ENCODE results near the gene RPS19BP1.

The RPS19BP1 gene

GRCh38 chr22:39568278-39568981 lies 35.9 kb upstream of the RPS19BP1 start:
- no peak overlapping the region for H3K4me3 Mint-ChIP-seq
- peaks cover 9% of the 10 kb centered on the region for H3K9me3 Mint-ChIP-seq
- H3K36me3 Mint-ChIP-seq (ENCODE audit: insufficient read depth), result peaks cover 2% of the 10 kb centered on the region
- peaks cover 6% of the 10 kb centered on the region for H3K4me1 Mint-ChIP-seq
- no peak overlapping the region for H3K27ac Mint-ChIP-seq (ENCODE audit: low read depth)
- H3K27me3 Mint-ChIP-seq, result peaks cover 3% of the 10 kb centered on the region
- DNase-seq (ENCODE audit: low spot score in 2 of 2) (no peak), ATAC-seq (replicated peaks; ENCODE audit: extremely low read depth, poor library complexity, severe bottlenecking) (no peak)

- DNase-seq (ENCODE audit: low spot score in 2 of 2) (peak in 1 of 2 donors; percentile 13), ATAC-seq (replicated peaks; ENCODE audit: extremely low read depth, poor library complexity, severe bottlenecking) (peak; percentile 76)
- peaks cover 2% of the 10 kb centered on the region for H3K36me3 Mint-ChIP-seq (ENCODE audit: insufficient read depth)
- peaks cover 6% of the 10 kb centered on the region for H3K4me1 Mint-ChIP-seq
- no peaks in the 10 kb centered on the region for H3K27me3 Mint-ChIP-seq
- H3K4me3 Mint-ChIP-seq, result peak overlapping the region; percentile 12
- H3K27ac Mint-ChIP-seq (ENCODE audit: low read depth), result no peak overlapping the region
- H3K9me3 Mint-ChIP-seq, result peaks cover 9% of the 10 kb centered on the region
These were observed 34.8 kb upstream of the RPS19BP1 start for GRCh38 chr22:39567135-39567946.

GRCh38 chr22:39565414-39565944 lies 32.9 kb upstream of the RPS19BP1 start:
- Mint-ChIP-seq H3K36me3 (ENCODE audit: insufficient read depth) (peaks cover 2% of the 10 kb centered on the region), H3K27ac (ENCODE audit: low read depth) (no peak overlapping the region), H3K9me3 (peaks cover 9% of the 10 kb centered on the region), H3K4me1 (peaks cover 6% of the 10 kb centered on the region), H3K4me3 (no peak overlapping the region), H3K27me3 (no peaks in the 10 kb centered on the region)
- no peak for DNase-seq (ENCODE audit: low spot score in 2 of 2)
- no peak for ATAC-seq (replicated peaks; ENCODE audit: extremely low read depth, poor library complexity, severe bottlenecking)

GRCh38 chr22:39563571-39564428 lies 31.3 kb upstream of the RPS19BP1 start:
- Mint-ChIP-seq H3K4me1 (peaks cover 6% of the 10 kb centered on the region), H3K27me3 (no peaks in the 10 kb centered on the region), H3K9me3 (peaks cover 9% of the 10 kb centered on the region), H3K36me3 (ENCODE audit: insufficient read depth) (peaks cover 2% of the 10 kb centered on the region), H3K27ac (ENCODE audit: low read depth) (no peak overlapping the region), H3K4me3 (no peak overlapping the region)
- no peak for DNase-seq (ENCODE audit: low spot score in 2 of 2)
- ATAC-seq (replicated peaks; ENCODE audit: extremely low read depth, poor library complexity, severe bottlenecking), result no peak

GRCh38 chr22:39562839-39563489 lies 30.4 kb upstream of the RPS19BP1 start:
- no peak for DNase-seq (ENCODE audit: low spot score in 2 of 2)
- Mint-ChIP-seq H3K4me1 (peaks cover 4% of the 10 kb centered on the region), H3K4me3 (no peak overlapping the region), H3K27ac (ENCODE audit: low read depth) (no peak overlapping the region), H3K9me3 (peaks cover 9% of the 10 kb centered on the region), H3K27me3 (no peaks in the 10 kb centered on the region), H3K36me3 (ENCODE audit: insufficient read depth) (peaks cover 4% of the 10 kb centered on the region)
- no peak for ATAC-seq (replicated peaks; ENCODE audit: extremely low read depth, poor library complexity, severe bottlenecking)

- peaks cover 22% of the 10 kb centered on the region for H3K27me3 Mint-ChIP-seq
- H3K36me3 Mint-ChIP-seq (ENCODE audit: insufficient read depth), result peaks cover 2% of the 10 kb centered on the region
- ATAC-seq (replicated peaks; ENCODE audit: extremely low read depth, poor library complexity, severe bottlenecking), result no peak
- H3K9me3 Mint-ChIP-seq, result peaks cover under 1% of the 10 kb centered on the region
- H3K4me3 Mint-ChIP-seq, result no peak overlapping the region
- H3K4me1 Mint-ChIP-seq, result peaks cover 7% of the 10 kb centered on the region
- H3K27ac Mint-ChIP-seq (ENCODE audit: low read depth), result no peak overlapping the region
- DNase-seq (ENCODE audit: low spot score in 2 of 2), result no peak
These were observed 27.6 kb upstream of the RPS19BP1 start for GRCh38 chr22:39560127-39560526.

GRCh38 chr22:39559456-39560105 lies 27.0 kb upstream of the RPS19BP1 start:
- no peak for ATAC-seq (replicated peaks; ENCODE audit: extremely low read depth, poor library complexity, severe bottlenecking)

GRCh38 chr22:39558950-39559349 lies 26.4 kb upstream of the RPS19BP1 start:
- H3K4me3 Mint-ChIP-seq, result no peak overlapping the region
- peaks cover 2% of the 10 kb centered on the region for H3K36me3 Mint-ChIP-seq (ENCODE audit: insufficient read depth)
- DNase-seq (ENCODE audit: low spot score in 2 of 2), result no peak
- H3K27ac Mint-ChIP-seq (ENCODE audit: low read depth), result no peak overlapping the region
- H3K4me1 Mint-ChIP-seq, result peaks cover 7% of the 10 kb centered on the region
- H3K27me3 Mint-ChIP-seq, result peaks cover 23% of the 10 kb centered on the region
- no peak for ATAC-seq (replicated peaks; ENCODE audit: extremely low read depth, poor library complexity, severe bottlenecking)
- H3K9me3 Mint-ChIP-seq, result no peaks in the 10 kb centered on the region

More at GRCh38 chr22:39559456-39560105, 27.0 kb upstream of the RPS19BP1 start:
- Mint-ChIP-seq H3K36me3 (ENCODE audit: insufficient read depth) (peaks cover 2% of the 10 kb centered on the region), H3K27ac (ENCODE audit: low read depth) (no peak overlapping the region), H3K9me3 (no peaks in the 10 kb centered on the region), H3K4me1 (peaks cover 7% of the 10 kb centered on the region), H3K4me3 (no peak overlapping the region), H3K27me3 (peaks cover 23% of the 10 kb centered on the region)
- DNase-seq (ENCODE audit: low spot score in 2 of 2), result no peak

- DNase-seq (ENCODE audit: low spot score in 2 of 2), result no peak
- Mint-ChIP-seq H3K27ac (ENCODE audit: low read depth) (no peak overlapping the region), H3K4me3 (peak overlapping the region; percentile 62), H3K4me1 (peaks cover 7% of the 10 kb centered on the region), H3K36me3 (ENCODE audit: insufficient read depth) (peaks cover 2% of the 10 kb centered on the region), H3K9me3 (no peaks in the 10 kb centered on the region), H3K27me3 (peaks cover 25% of the 10 kb centered on the region)
- ATAC-seq (replicated peaks; ENCODE audit: extremely low read depth, poor library complexity, severe bottlenecking), result no peak
These were observed 25.7 kb upstream of the RPS19BP1 start for GRCh38 chr22:39558254-39558727.

- DNase-seq (ENCODE audit: low spot score in 2 of 2), result no peak
- H3K4me1 Mint-ChIP-seq, result peaks cover 7% of the 10 kb centered on the region
- H3K36me3 Mint-ChIP-seq (ENCODE audit: insufficient read depth), result peaks cover 2% of the 10 kb centered on the region
- no peaks in the 10 kb centered on the region for H3K9me3 Mint-ChIP-seq
- peak; percentile 60 for ATAC-seq (replicated peaks; ENCODE audit: extremely low read depth, poor library complexity, severe bottlenecking)
- peak overlapping the region; percentile 57 for H3K27ac Mint-ChIP-seq (ENCODE audit: low read depth)
- peak overlapping the region; percentile 68 for H3K4me3 Mint-ChIP-seq
- peaks cover 34% of the 10 kb centered on the region for H3K27me3 Mint-ChIP-seq
These were observed 24.7 kb upstream of the RPS19BP1 start for GRCh38 chr22:39556970-39557841.

- DNase-seq (ENCODE audit: low spot score in 2 of 2) (no peak), ATAC-seq (replicated peaks; ENCODE audit: extremely low read depth, poor library complexity, severe bottlenecking) (no peak)
- H3K4me3 Mint-ChIP-seq, result no peak overlapping the region
- peaks cover 34% of the 10 kb centered on the region for H3K27me3 Mint-ChIP-seq
- H3K9me3 Mint-ChIP-seq, result no peaks in the 10 kb centered on the region
- peaks cover 2% of the 10 kb centered on the region for H3K36me3 Mint-ChIP-seq (ENCODE audit: insufficient read depth)
- peaks cover 7% of the 10 kb centered on the region for H3K4me1 Mint-ChIP-seq
- no peak overlapping the region for H3K27ac Mint-ChIP-seq (ENCODE audit: low read depth)
These were observed 21.6 kb upstream of the RPS19BP1 start for GRCh38 chr22:39554151-39554550.

All from central memory CD8-positive, alpha-beta T cell (primary cell).